Ramos (cell line): ENCODE data around the gene NVL.
"Not testable (repeated sequence)": the region's sequence is repeated elsewhere in the genome, so short reads cannot be mapped to it uniquely, and the experiment has no call there.

Experiments used
- in situ Hi-C: fragments of 300-500 bp; cut with MboI; formaldehyde crosslinking; loops from one replicate; pipeline ENCODE4 v1.14.3; 2022; ENCODE audit warnings: low sequenced_read_pairs; ENCODE audit not compliant: unreplicated experiment

NVL gene

GRCh38 chr1:224339442-224340033, 9.6 kb upstream of the NVL start:
- in situ Hi-C loops = loop anchor here (10.0 to 25.0 kb wide), 2 partner anchors 527 to 645 kb away; no protein-coding TSS in a partner anchor

GRCh38 chr1:224338150-224338838, 8.3 kb upstream of the NVL start:
- in situ Hi-C loops = loop anchor here (10.0 to 25.0 kb wide), 2 partner anchors 526 to 643 kb away; no protein-coding TSS in a partner anchor

GRCh38 chr1:224333939-224334786, 4.2 kb upstream of the NVL start:
- in situ Hi-C loops = loop anchor here (10.0 to 25.0 kb wide), 2 partner anchors 522 to 639 kb away; no protein-coding TSS in a partner anchor

GRCh38 chr1:224333309-224333926, 3.4 kb upstream of the NVL start:
- in situ Hi-C loops = loop anchor here (10.0 to 25.0 kb wide), 2 partner anchors 521 to 639 kb away; no protein-coding TSS in a partner anchor

DNA sequence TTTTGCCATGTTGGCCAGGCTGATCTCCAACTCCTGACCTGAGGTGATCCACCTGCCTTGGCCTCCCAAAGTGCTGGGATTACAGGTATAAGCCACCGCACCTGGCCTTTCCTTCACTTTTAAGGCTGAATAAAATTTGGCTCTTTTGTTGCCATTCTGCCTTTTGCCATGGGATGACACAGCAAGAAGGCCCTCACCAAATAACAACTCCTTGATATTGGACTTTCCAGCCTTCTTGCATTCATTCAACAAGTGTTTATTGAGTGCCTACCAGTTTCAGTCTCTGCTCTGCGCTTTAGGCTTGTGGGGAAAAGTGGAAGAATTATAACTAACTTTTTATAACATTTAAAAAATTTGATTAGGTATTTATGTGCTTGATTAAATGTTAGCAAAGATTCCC, 1.9 kb upstream of the NVL start:
- in situ Hi-C loops = loop anchor here (10.0 to 25.0 kb wide), 2 partner anchors 520 to 637 kb away; no protein-coding TSS in a partner anchor

- in situ Hi-C loops = loop anchor here (10.0 to 25.0 kb wide), 2 partner anchors 519 to 637 kb away; no protein-coding TSS in a partner anchor
Observed at GRCh38 chr1:224331326-224331725, 1.4 kb upstream of the NVL start.

- in situ Hi-C loops = loop anchor here (5.0 to 25.0 kb wide), 2 partner anchors 217 to 517 kb away; partner anchors contain the start of gene FBXO28
Observed at GRCh38 chr1:224329484-224329841, 509 bp downstream of the NVL start.

DNA sequence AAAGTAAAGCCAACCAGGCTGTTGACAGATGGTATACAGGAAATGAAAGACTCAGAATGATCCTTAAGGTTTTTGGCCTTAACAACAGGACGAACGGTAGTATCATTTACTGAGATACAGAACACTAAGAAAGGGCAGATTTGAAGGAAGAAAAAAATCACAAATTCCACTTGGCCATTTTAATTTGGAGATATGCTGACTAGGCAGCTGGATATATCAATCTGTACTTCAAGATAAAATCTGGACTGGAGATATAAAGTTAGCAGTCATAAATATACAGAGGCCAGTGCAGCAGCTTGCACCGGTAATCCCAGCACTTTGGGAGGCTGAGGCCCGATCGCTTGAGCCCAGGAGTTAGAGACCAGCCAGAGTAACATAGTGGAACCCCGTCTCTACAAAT, 1.3 kb downstream of the NVL start:
- in situ Hi-C loops = loop anchor here (5.0 to 25.0 kb wide), 2 partner anchors 216 to 516 kb away; partner anchors contain the start of gene FBXO28

DNA sequence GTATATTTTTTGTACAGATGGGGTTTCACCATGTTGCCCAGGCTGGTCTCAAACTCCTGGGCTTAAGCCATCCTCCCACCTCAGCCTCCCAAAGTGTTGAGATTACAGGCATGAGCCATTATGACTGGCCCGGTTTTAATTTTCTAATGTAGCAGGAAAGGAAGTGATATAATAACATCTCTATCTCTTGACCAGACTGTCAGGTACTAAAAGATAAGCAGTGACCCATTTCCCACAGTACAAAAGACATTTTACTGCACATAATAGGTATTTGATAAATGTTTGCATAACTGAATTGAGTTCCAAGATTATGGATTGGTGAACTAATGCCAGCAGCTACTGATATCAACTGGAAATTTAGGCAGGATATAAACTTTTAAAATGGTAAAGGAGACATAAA, 4.0 kb downstream of the NVL start:
- in situ Hi-C loops = loop anchor here (5.0 to 25.0 kb wide), 2 partner anchors 214 to 514 kb away; partner anchors contain the start of gene FBXO28

- in situ Hi-C loops = no loop called here
Observed at GRCh38 chr1:224321706-224322105, 8.3 kb downstream of the NVL start.

DNA sequence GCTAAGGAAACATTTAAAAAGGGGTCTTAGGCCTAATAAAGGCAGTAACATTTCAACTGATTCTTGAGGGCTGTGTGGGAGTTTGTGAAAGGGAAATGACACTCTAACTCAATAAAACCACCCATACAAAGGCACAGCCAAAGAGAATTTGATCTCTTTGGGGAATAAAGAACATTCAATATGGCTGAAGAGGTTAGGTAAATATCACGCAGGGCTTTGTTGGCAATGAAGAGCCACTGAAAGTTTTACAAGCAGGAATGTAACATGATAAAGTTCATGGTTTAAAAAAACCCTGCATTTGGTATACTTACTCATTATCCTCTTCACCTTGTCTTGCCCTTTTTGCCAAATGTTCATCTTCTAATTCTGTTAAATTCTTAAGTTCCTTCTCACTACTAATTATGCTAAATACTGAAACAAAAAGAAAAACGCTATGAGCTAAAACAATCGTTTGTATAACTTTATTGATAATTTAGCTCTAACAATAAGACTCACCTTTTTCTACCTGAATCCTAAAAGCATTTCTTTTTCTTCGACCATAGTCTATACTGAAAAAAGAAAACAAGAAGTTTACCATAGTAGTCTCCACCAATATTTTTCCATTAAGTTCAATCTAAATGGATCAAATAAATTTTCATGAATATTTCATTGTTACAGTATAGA, 12.5 kb downstream of the NVL start:
- in situ Hi-C loops = no loop called here

DNA sequence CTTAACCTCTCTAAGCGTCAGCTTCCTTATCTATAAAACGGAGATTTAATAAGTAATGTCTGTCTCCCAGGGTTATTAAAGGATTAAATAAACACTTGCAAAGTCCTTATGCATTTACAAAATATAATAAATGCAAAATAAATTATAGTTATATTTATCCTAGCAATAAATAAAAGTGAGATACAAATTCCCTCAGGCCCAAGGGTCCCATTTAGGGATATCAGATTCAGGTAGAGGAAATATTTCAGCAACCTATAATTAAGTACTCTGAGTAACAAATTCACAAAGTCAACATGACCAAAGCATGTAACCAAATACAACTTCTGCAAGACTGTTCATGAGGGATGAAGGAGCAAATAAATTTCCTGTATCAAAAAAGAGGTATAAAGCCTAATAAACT, 17.9 kb downstream of the NVL start:
- in situ Hi-C loops = no loop called here

DNA sequence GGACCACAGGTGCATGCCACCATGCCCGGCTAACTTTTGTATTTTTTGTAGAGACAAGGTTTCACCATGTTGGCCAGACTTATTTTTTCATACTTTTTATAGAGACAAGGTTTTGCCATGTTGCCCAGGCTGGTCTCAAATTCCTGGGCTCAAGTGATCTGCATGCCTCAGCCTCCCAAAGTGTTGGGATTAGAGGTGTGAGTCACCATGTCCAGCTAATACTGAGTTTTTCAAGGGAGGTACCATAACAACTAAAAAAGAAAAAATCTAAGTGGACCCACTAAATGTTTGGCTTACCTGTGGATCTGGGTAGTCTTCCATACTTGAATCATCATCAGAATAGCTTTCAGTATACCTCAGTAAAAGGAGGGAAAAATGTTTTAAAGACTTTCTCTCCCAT, 18.5 kb downstream of the NVL start:
- in situ Hi-C loops = not testable (repeated sequence)

DNA sequence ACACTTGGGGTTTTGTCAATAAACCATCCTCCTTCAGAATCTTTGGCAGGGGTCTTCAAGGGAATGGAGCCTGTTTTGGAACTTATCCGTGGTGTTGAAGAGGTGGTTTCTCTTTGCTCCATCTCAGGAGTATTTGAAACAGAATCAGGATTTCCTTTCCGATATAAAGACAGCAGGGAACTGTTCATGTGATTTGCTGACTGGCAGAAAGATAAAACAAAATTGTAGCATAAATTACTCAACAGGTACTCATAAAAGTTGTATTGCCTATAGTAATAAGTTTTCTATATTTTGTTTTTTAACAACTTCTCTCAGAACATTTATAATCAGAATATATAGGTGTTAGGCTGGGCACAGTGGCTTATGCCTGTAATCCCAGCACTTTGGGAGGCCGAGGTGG, 21.9 kb downstream of the NVL start:
- in situ Hi-C loops = no loop called here

- in situ Hi-C loops = no loop called here
Observed at GRCh38 chr1:224304767-224305166, 25.2 kb downstream of the NVL start.

DNA sequence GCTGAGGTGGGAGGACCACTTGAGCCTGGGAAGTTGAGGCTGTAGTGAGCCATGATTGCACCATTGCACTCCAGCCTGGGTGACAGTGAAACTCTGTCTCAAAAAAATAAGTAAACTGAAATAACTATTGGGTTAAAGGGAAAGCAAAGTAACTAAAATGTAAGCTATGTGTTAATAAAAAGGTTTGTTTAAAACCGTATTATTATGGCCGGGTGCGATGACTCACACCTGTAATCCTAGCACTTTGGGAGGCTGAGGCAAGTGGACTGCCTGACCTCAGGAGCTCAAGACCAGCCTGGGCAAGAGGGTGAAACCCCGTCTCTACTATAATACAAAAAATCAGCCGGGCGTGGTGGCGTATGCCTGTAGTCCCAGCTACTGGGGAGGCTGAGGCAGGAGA, 27.0 kb downstream of the NVL start:
- in situ Hi-C loops = no loop called here

GRCh38 chr1:224301391-224301790, 28.6 kb downstream of the NVL start:
- in situ Hi-C loops = no loop called here

- in situ Hi-C loops = no loop called here
Observed at GRCh38 chr1:224300346-224300745, 29.6 kb downstream of the NVL start.
